Fibroblast of lung (primary cell): ENCODE results near the gene MPDZ.

Experiments used
- CTCF ChIP-seq, 2 donors: IDR thresholded peaks in 1 of 2; conservative IDR thresholded peaks in 1 of 2; 1 replicate in 1 of 2; 2 replicates in 1 of 2; pipeline ENCODE4 v1.5.1; 2011 to 2012; ENCODE audit warnings: low read length in 2 of 2, control low read depth in 1 of 2, inconsistent platforms in 1 of 2, low read depth in 1 of 2, mild to moderate bottlenecking in 1 of 2
- EZH2 ChIP-seq: IDR thresholded peaks from 2 replicates; pipeline ENCODE4 v1.5.1; 2012; ENCODE audit warnings: low read length, control low read depth, mild to moderate bottlenecking; ENCODE audit errors: missing control alignments

GRCh38 chr9:13088720-13089427 lies 190.6 kb downstream of the MPDZ start:
- peak; percentile 50 to 64 for TF ChIP-seq CTCF (conservative IDR thresholded peaks at IDR 0.05 in 1 of 2, IDR thresholded peaks at IDR 0.05 in 1 of 2; ENCODE audit: low read depth in 1 of 2, low read length in 2 of 2)
- TF ChIP-seq EZH2: no peak
